Spinal cord (tissue), 10 donors: ENCODE data around the gene CCL13. TPM values are rescaled to one million over a fixed set of nuclear protein-coding genes. Genes with fewer than 3 reads are reported as not detected.

ENCODE experiments used
- DNase-seq, 6 donors: peaks; one replicate each; pipeline versions ENCODE4 v3.0.0 to v3.0.0-alpha.2; 2013 to 2015; ENCODE audit warnings: low spot score in 6 of 6, low read depth in 4 of 6
- H3K27ac ChIP-seq: one replicate; pipeline ENCODE4 v1.5.1; 2013; ENCODE audit warnings: low read depth, low read length, control low read depth
- H3K27me3 ChIP-seq: one replicate; pipeline ENCODE4 v1.6.1; 2013; ENCODE audit warnings: low read length; ENCODE audit not compliant: control insufficient read depth, insufficient read depth
- H3K36me3 ChIP-seq: one replicate; pipeline ENCODE4 v1.6.1; 2013; ENCODE audit warnings: low read length; ENCODE audit not compliant: control insufficient read depth, insufficient read depth
- H3K4me1 ChIP-seq: one replicate; pipeline ENCODE4 v1.6.1; 2013; ENCODE audit warnings: low read length; ENCODE audit not compliant: control insufficient read depth, insufficient read depth
- H3K4me3 ChIP-seq: one replicate; pipeline ENCODE4 v1.5.1; 2013; ENCODE audit warnings: low read depth, low read length, control low read depth
- H3K9me3 ChIP-seq: one replicate; pipeline ENCODE4 v1.6.1; 2013; ENCODE audit warnings: low read length; ENCODE audit not compliant: control insufficient read depth, insufficient read depth
- WGBS: methylation state at CpG from one replicate; pipeline ENCODE4 v1.1.5; 2013; ENCODE audit warnings: missing lambda C conversion rate; ENCODE audit not compliant: insufficient coverage; 5-methylcytosine and 5-hydroxymethylcytosine counted together
- polyA plus RNA-seq, 2 donors: library from polyadenylated mRNA; unstranded; fragments of 120-200 nt; gene quantifications; one replicate each; pipeline ENCODE4 v1.2.1, GENCODE V29; 2013; ENCODE audit not compliant: insufficient read length in 2 of 2
- total RNA-seq, 2 donors: library from RNA; depleted of rRNA in 1 of 2; stranded (reverse); fragments of 120-200 nt in 1 of 2; fragments of >200 nt in 1 of 2; gene quantifications; one replicate each; pipeline versions ENCODE4 v1.2.3 to v1.2.4, GENCODE V29; 2013 to 2014
- donor health status: healthy.

CCL13 gene
- total and polyA plus RNA-seq, 4 donors: 0.38 to 2.5 (median 1.5) TPM; not detected in 1

- 85% methylated on average over 6 of the region's 6 CpGs for WGBS
- Histone ChIP-seq H3K9me3 (no peaks in the 10 kb centered on the region), H3K27ac (no peak overlapping the region), H3K27me3 (peaks cover 15% of the 10 kb centered on the region), H3K4me3 (no peak overlapping the region), H3K36me3 (no peaks in the 10 kb centered on the region), H3K4me1 (no peaks in the 10 kb centered on the region)
- DNase-seq: no peak
These were observed 49.9 kb downstream of the CCL13 start for GRCh38 chr17:34406226-34406625.

Other genes with a start within 250 kb of the CCL13 start
- 10 to 100 TPM; 15.6 to 37.1 TPM for gene CCL2, start 101.2 kb upstream of the CCL13 start, total RNA-seq
- gene CCL2, start 101.2 kb upstream of the CCL13 start, polyA plus RNA-seq: 1 to 10 TPM; 7.7 to 9.1 TPM
- gene CCL7, start 86.3 kb upstream of the CCL13 start, total RNA-seq: not detected
- not detected for gene CCL7, start 86.3 kb upstream of the CCL13 start, polyA plus RNA-seq
- not detected for gene CCL11, start 70.7 kb upstream of the CCL13 start, total RNA-seq
- not detected for gene CCL11, start 70.7 kb upstream of the CCL13 start, polyA plus RNA-seq
- under 1 TPM; 0.72 to 0.89 TPM for gene CCL8, start 37.0 kb upstream of the CCL13 start, total RNA-seq
- gene CCL8, start 37.0 kb upstream of the CCL13 start, polyA plus RNA-seq: not detected
- not detected for gene CCL1, start 6.8 kb downstream of the CCL13 start, total RNA-seq
- gene CCL1, start 6.8 kb downstream of the CCL13 start, polyA plus RNA-seq: not detected
- gene TMEM132E, start 223.1 kb downstream of the CCL13 start, total RNA-seq: 10 to 100 TPM in 1 of 2 donors, 1 to 10 TPM in 1; 6.2 to 13.9 TPM
- gene TMEM132E, start 223.1 kb downstream of the CCL13 start, polyA plus RNA-seq: 10 to 100 TPM; 28.3 to 28.4 TPM